Skin of body (tissue), 2 donors: ENCODE measurements around the gene CSF2. TPM values are rescaled to one million over a fixed set of nuclear protein-coding genes. Genes with fewer than 3 reads are reported as not detected.

Experiments
- DNase-seq: peaks from one replicate; lab custom pipeline; 2025; lab: John Stamatoyannopoulos, UW
- total RNA-seq: library from RNA; depleted of rRNA; stranded (reverse); fragments of >200 nt; gene quantifications from one replicate; pipeline ENCODE4 v1.2.3, GENCODE V29; 2014

The CSF2 gene
- not detected for total RNA-seq

DNA sequence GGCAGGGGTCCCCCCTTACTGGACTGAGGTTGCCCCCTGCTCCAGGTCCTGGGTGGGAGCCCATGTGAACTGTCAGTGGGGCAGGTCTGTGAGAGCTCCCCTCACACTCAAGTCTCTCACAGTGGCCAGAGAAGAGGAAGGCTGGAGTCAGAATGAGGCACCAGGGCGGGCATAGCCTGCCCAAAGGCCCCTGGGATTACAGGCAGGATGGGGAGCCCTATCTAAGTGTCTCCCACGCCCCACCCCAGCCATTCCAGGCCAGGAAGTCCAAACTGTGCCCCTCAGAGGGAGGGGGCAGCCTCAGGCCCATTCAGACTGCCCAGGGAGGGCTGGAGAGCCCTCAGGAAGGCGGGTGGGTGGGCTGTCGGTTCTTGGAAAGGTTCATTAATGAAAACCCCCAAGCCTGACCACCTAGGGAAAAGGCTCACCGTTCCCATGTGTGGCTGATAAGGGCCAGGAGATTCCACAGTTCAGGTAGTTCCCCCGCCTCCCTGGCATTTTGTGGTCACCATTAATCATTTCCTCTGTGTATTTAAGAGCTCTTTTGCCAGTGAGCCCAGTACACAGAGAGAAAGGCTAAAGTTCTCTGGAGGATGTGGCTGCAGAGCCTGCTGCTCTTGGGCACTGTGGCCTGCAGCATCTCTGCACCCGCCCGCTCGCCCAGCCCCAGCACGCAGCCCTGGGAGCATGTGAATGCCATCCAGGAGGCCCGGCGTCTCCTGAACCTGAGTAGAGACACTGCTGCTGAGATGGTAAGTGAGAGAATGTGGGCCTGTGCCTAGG is at the start of gene CSF2:
Gene CSF2, plus strand, starts transcription at position 559 of the 783 bp plus-strand sequence. Its CDS starts 35 bp downstream, at position 594.
- DNase-seq, result no peak

DNA sequence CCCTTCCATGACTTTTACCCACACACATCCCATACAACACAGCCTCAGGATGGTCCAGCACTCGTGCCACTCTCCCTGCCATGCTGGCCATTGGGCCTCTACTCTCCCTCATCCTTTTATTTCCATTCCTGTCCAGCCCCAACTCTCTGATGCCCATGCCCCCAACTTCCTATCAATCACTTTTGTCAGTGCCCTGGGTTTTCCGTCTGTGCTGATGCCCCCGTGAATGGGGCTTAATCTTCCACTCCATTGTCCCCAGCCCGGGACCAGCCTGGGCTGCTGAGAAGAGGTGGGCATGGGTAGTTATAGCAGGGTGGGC is 49.5 kb upstream of the CSF2 start:
- no peak for DNase-seq

- no peak for DNase-seq
These were observed 48.7 kb upstream of the CSF2 start for GRCh38 chr5:132024789-132025402.

- DNase-seq, result no peak
These were observed 48.1 kb upstream of the CSF2 start for GRCh38 chr5:132025403-132025971.

DNA sequence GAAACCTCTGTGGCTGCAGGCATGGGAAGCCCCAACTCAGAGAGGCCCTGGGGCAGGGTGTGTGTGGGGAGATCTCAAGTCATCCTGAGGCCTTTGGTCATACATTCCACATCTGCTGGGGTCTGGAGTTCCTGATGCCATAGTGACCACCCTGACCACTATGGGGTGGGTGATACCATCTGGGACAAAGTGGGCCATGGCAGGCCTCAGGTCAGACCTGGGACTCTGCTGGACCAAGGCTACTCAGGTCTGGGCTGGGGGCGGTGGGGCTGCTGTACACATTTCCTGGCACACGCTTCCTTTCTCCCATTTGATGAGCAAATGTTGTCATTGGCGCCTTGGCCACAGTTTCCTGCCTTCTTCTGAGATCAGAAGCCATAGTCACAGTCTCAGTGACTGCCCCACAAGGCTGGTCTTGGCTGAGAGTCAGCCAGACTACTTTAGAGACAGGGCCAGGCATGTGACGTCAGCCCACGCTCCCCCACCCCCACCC is 47.0 kb upstream of the CSF2 start:
- DNase-seq, result no peak

DNA sequence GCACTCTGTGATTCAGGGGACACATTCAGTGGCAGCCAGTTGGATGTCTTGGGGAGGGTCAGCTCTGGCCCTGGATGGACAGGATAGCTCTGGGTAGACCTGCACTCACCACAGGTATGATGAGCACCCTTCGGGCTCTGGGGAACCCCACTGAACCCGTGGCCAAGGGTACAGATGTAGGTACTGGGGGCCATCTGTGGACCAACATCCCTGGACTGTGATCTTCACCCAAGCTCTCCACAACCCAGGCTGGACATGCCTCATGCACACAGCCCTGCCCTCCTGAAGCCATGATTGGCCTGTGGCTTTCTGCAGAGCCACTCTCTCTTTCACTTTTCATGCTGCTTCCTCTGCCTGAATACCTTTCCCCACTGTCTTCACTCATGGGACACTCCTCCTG is 46.6 kb upstream of the CSF2 start:
- DNase-seq, result no peak

DNA sequence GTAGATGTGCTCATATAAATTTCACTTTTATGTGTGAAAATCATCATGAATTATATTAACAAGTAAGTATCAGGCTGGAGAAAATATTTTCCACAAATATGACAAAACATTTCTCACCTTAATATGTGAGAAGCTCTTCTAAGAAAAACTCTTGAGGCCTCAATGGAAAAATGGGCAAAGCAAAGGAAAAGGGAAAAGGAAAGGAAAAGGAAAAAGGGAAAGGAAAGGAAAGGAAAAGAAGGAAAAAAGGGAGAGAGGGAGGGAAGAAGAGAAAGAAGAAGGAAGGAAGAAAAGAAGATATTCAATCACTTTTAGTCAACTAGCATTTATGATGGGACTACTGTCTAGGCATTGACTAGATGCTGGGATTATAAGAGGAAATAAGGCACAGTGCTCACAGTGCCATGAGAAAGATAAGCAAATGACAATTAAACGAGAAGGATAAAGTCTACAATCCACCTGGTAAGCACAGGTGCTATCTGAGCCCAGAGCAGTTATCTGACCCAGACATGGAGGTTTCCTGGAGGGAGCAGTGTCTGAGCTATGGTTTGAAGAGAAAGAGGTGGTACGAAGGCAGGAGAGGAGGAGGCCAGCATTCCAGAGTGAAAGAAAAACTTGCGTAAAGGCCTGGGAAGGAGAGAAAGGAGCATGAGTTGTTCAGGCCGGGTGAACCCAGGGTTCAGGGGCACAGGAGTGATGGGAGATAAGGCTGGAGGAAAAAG is 43.8 kb upstream of the CSF2 start:
- no peak for DNase-seq

DNA sequence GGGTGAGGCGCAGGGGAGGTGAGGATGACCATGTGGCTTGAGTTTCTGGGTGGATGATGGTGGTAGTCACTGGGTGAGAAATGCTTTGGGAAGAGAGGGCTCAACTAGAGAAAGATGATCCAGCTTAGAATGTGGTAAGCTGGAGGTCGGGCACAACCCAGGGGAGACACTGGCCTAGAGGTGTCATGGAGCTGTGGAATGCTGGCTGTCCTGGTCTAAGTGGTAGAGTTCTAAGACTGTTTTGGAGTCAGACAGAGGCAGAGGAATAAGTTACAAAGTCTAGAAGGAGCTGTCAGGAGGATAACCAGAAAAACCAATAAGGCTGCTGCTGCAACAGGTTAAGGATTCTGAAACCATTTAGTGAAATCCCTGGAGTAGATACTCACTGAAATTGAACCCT is 43.0 kb upstream of the CSF2 start:
- DNase-seq, result no peak

DNA sequence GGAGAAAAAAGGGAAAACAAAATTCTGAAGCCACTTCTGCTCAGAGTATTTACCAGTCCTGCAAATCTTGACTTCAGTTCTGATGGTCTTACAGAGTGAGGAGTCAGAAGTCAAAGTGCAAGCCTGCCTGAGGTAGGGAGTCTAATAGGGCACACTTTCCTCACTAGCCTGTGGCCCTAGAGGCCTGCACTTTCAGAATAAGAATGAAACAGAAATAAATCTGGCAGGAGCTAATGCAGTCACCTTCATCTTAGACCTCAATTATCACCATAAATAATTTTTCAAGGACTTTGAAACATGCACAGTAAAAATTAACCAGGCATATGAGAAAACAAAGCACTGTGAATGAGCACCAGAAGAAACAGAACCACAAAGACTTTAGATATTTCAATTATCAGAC is 41.4 kb upstream of the CSF2 start:
- no peak for DNase-seq

- DNase-seq, result no peak
These were observed 40.5 kb upstream of the CSF2 start for GRCh38 chr5:132033122-132033521.

GRCh38 chr5:132037353-132037752 is 36.2 kb upstream of the CSF2 start:
- no peak for DNase-seq

GRCh38 chr5:132044207-132044606 is 29.4 kb upstream of the CSF2 start:
- no peak for DNase-seq

DNA sequence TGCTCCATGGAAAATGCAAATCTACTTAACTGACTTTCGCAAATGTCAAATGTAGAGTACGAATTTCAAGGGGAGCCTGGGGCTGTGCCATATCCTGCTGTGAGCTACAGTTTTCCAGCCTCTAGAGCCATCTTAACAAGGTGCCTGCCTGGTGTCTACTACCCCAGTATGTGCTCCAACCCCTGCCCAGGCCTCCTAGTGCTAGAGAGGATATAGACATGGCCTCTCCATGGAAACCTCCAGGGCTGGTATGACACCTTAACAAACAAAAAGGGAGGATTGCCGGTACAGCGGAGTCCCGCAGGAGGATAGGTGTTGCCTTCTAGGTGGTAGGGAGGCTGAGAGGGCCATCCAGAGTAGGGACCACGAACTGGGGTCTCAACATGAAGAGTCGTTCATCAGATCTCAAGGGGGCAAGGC is 26.7 kb upstream of the CSF2 start:
- no peak for DNase-seq

GRCh38 chr5:132049093-132049492 is 24.5 kb upstream of the CSF2 start:
- DNase-seq, result no peak

DNA sequence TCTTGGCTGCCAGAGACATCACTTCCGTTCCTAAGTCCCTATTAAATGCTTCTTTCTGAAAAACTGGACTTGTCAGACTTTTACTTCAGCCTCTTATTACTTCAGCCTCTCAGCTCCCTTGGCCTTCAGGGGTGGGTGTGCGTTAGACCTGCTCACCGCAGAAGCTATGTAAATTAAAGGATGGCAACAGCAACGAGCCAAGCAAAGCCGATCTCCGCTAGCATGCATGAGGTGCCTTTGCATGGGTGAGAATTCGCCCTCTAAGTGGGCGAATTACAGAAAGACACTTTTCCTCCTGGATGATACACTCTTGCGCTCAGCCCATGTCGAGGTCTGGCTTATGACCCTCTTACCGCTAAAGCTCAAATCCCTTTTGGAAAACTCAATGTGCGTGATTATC is 24.0 kb upstream of the CSF2 start:
- DNase-seq, result no peak

- DNase-seq, result no peak
These were observed 23.5 kb upstream of the CSF2 start for GRCh38 chr5:132050136-132050535.

DNA sequence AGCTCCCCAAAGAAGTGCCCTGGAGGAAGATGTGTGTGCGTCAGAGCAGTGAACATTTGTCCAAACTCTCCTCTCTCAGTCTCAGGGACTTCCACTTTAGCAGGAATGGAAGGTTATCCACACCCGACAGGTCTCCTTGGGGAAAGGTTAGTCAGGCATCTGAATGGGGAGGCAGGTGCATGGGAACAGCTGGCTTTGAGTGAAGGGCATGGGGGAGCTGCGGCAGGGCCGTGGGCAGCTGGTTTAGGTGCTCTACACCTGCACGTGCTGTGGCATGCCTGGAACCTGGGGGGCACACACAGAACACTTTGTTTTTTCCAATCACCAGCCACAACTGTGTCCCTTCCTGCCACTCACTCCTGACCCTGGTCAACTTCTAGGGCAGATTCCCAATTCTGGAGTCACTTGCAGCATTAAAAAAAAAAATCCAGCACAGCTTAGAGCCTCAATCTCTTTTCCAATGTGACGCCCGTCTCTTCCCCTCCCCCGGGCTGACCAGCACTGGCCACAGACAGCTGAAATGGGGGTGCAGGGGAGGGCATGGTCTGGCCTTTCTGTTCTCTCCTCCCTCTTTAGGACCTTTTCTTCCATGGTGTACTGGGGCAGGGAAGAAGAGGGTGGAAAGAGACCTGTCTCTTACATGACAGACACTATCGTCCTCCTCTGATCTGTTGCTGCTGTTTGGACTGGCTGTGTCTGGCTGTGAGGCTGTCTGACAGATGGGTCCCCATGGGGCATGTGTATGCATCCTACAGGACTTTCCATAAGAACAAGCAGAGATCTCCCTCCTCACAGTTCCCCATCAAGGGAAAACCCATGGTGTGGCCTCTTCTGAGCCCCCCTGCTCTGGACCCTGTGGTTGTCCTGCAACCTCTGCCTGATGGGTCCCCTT is 22.7 kb upstream of the CSF2 start:
- DNase-seq, result no peak

- no peak for DNase-seq
These were observed 21.1 kb upstream of the CSF2 start for GRCh38 chr5:132052520-132052919.

DNA sequence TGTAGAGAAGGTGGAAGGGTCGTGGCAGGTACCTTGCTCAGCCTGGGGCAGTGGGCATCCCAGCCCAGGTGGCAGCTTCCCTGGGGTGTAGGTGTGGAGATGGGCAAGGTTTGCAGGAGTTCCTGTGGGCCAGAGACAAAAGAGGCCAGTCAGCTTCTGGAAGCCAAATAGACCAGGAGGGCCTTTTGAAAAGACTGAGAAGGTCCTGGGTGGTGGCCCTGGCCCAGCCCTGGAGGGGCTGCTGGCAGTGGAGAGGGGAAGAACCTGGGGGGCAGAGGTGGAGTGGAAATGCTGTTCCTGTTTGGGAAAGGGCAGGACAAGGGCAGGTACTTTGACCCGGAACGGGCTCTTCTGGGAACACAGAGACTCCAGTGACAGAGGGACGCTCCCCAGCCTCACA is 20.1 kb upstream of the CSF2 start:
- no peak for DNase-seq

DNA sequence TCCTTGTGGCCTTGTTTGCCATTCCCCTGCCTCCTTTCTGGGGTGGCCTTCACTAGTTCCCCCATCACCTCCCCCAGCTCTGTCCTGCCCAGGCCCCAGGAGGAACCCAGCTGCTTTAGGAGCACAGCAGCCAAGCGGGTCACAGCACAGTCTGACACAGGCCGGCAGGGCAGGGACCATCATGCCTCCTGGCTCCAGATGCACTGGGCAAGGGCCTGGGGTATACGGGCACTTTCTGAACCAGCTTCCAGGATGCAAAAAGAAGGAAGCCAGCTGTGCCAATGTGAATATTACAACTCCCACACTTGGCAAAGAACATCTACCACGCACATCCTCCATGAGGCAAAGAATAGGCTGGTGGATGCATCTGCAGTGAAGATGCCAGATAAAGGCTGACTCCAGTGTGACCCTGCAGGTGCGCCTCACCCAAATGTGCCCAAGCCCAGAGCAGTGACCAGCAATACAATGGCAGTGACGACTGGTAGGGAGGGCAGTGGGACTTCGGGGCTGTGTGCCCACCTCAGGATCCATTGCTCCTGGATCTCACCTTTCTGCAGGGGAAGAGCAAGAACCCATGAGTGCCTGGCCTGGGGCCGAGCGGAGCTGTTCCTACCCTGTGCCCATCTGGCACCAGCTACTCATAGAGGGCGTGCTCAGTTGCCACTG is 19.4 kb upstream of the CSF2 start:
- DNase-seq, result no peak
